Activated CD4-positive, alpha-beta T cell treated with anti-CD3 and anti-CD28 coated beads, Interleukin-2, amount 50 U/mL, for 1 hour (primary cell): ENCODE results near the gene OLIG3.

Experiments
- DNase-seq: peaks from one replicate; pipeline ENCODE4 v3.0.0-alpha.2; 2020

OLIG3 gene

GRCh38 chr6:137494281-137494987 is at the start of gene OLIG3:
TSS of gene OLIG3 (minus strand) at chr6:137494394. CDS start at chr6:137494170, 224 bp downstream.
- no peak for DNase-seq

GRCh38 chr6:137543114-137543513 is 48.9 kb upstream of the OLIG3 start:
- no peak for DNase-seq

GRCh38 chr6:137542713-137543112 is 48.5 kb upstream of the OLIG3 start:
- no peak for DNase-seq

GRCh38 chr6:137541534-137542063 is 47.4 kb upstream of the OLIG3 start:
- no peak for DNase-seq

GRCh38 chr6:137536104-137536773 is 42.0 kb upstream of the OLIG3 start:
- no peak for DNase-seq

GRCh38 chr6:137531376-137532092 is 37.3 kb upstream of the OLIG3 start:
- no peak for DNase-seq

GRCh38 chr6:137530404-137530803 is 36.2 kb upstream of the OLIG3 start:
- no peak for DNase-seq

- DNase-seq: no peak
These were observed 28.6 kb upstream of the OLIG3 start for GRCh38 chr6:137522831-137523230.

GRCh38 chr6:137522198-137522798 is 28.1 kb upstream of the OLIG3 start:
- no peak for DNase-seq

GRCh38 chr6:137520520-137520919 is 26.3 kb upstream of the OLIG3 start:
- no peak for DNase-seq

GRCh38 chr6:137519629-137520176 is 25.5 kb upstream of the OLIG3 start:
- no peak for DNase-seq

GRCh38 chr6:137518386-137518983 is 24.3 kb upstream of the OLIG3 start:
- DNase-seq: no peak

- no peak for DNase-seq
These were observed 20.2 kb upstream of the OLIG3 start for GRCh38 chr6:137514418-137514817.

- DNase-seq: no peak
These were observed 18.8 kb upstream of the OLIG3 start for GRCh38 chr6:137512757-137513605.

- DNase-seq: no peak
These were observed 16.7 kb upstream of the OLIG3 start for GRCh38 chr6:137510923-137511322.

GRCh38 chr6:137498481-137499190 is 4.4 kb upstream of the OLIG3 start:
- no peak for DNase-seq

- DNase-seq: no peak
These were observed 3.7 kb upstream of the OLIG3 start for GRCh38 chr6:137497721-137498463.

- DNase-seq: no peak
These were observed 2.9 kb upstream of the OLIG3 start for GRCh38 chr6:137496909-137497720.

- DNase-seq: no peak
These were observed 2.2 kb upstream of the OLIG3 start for GRCh38 chr6:137496368-137496767.
